Heart left ventricle (tissue), 16 donors: ENCODE measurements around the gene FBXO30. TPM values are rescaled to one million over a fixed set of nuclear protein-coding genes. Genes with fewer than 3 reads are reported as not detected.

Source experiments
- ATAC-seq, 4 donors: fragments of 200-7000 bp; cut with Tn5 transposase; one replicate each; pipeline ENCODE4 v1.9.1; 2020 to 2022; ENCODE audit warnings: moderate library complexity in 4 of 4, mild to moderate bottlenecking in 3 of 4, moderate number of reproducible peaks in 1 of 4
- DNase-seq, 5 donors: peaks; one replicate each; pipeline ENCODE4 v3.0.0-alpha.2; 2020
- H3K27ac ChIP-seq, 12 donors: fragments of 200-600 bp; sonication (generic) in 4 of 12; one replicate each; pipeline versions ENCODE4 v1.5.0 to v1.8.0; 2016 to 2022; ENCODE audit warnings: mild to moderate bottlenecking in 2 of 12
- H3K27me3 ChIP-seq, 9 donors: fragments of 200-600 bp; sonication (generic) in 2 of 9; one replicate each; pipeline versions ENCODE4 v1.5.1 to v1.8.0; 2016 to 2022; ENCODE audit warnings: mild to moderate bottlenecking in 3 of 9
- H3K36me3 ChIP-seq, 9 donors: fragments of 200-600 bp; sonication (generic) in 2 of 9; one replicate each; pipeline versions ENCODE4 v1.5.0 to v1.8.0; 2018 to 2022; ENCODE audit warnings: mild to moderate bottlenecking in 2 of 9
- H3K4me1 ChIP-seq, 12 donors: fragments of 200-600 bp; sonication (generic) in 4 of 12; one replicate each; pipeline versions ENCODE4 v1.5.0 to v1.8.0; 2016 to 2022; ENCODE audit warnings: mild to moderate bottlenecking in 3 of 12
- H3K4me3 ChIP-seq, 12 donors: fragments of 200-600 bp; sonication (generic) in 4 of 12; one replicate each; pipeline versions ENCODE4 v1.5.0 to v1.8.0; 2017 to 2022; ENCODE audit warnings: mild to moderate bottlenecking in 9 of 12, moderate library complexity in 4 of 12
- H3K9me3 ChIP-seq, 12 donors: fragments of 200-600 bp; sonication (generic) in 4 of 12; one replicate each; pipeline versions ENCODE4 v1.5.0 to v1.8.0; 2016 to 2022; ENCODE audit warnings: mild to moderate bottlenecking in 1 of 12
- POLR2A ChIP-seq, 2 donors: fragments of 450-650 bp; IDR thresholded peaks; one replicate each; pipeline ENCODE4 v1.6.1; 2017; ENCODE audit warnings: antibody characterized with exemption in 2 of 2, mild to moderate bottlenecking in 2 of 2, moderate library complexity in 2 of 2
- WGBS, 4 donors: extraction: QIAGEN DNeasy Blood & Tissue Kit in 2 of 4; methylation state at CpG; one replicate each; pipeline versions ENCODE4 v1.1.5 to v1.1.7; 2013 to 2018; 5-methylcytosine and 5-hydroxymethylcytosine counted together
- intact Hi-C, 10 donors: fragments of 100-400 bp; cut with DNase I; formaldehyde crosslinking; loops; one replicate each; pipeline versions ENCODE4 v1.11.1 to v1.14.2; 2022
- polyA plus RNA-seq, 2 donors: library from polyadenylated mRNA; stranded (reverse); fragments of 200-250 nt; gene quantifications; one replicate each; pipeline ENCODE4 v1.2.3, GENCODE V29; 2013
- total RNA-seq, 9 donors: library from RNA; depleted of rRNA in 2 of 9; stranded (reverse); fragments of >200 nt in 2 of 9; fragmentation: NEBNext Ultra II Directional in 3 of 9; extraction: Animal tissue kit (Norgen Biotek cat#: 25700) in 3 of 9; gene quantifications; one replicate each; pipeline versions ENCODE4 v1.1.0 to v1.2.4, GENCODE V29; 2016 to 2023
- TF ChIP-seq, protein P1 (sequence below), 12 donors: fragments of 200-600 bp; sonication (generic) in 4 of 12; IDR thresholded peaks; one replicate each; pipeline versions ENCODE4 v1.5.0 to v1.8.0; 2018 to 2022; ENCODE audit warnings: antibody characterized with exemption in 12 of 12, mild to moderate bottlenecking in 5 of 12
- donor health status: ischemic (EF 13 %, LVEDD 7.1; RV severe dilation, severe dysfunction).
- donor health status: healthy with polysubstance abuse.
- donor health status: DM: no; HTN: yes; CAD: no.
- donor health status: DM: no; HTN: no; CAD: no.
- donor health status: ischemic (EF 25% LVEDD 6.9; RV normal size, moderate dysfunction).
- donor health status: ischemic (EF 25% LVEDD 5.7; RV mildly dilated, moderate dysfunction).
- donor health status: healthy.
- donor health status: DM: yes; HTN: yes; CAD: no.
- donor health status: ischemic (EF 35%, LVEDD 5.7; RV mildly dilated, moderate dysfunction).
- donor health status: nonischemic (EF 11% LVEDD 7.7; RV severe dilation, severe dysfunction).
- donor health status: DM: yes; HTN: yes; CAD: no.
- donor health status: PGD.
- donor health status: ischemic (EF 29% LVEDD 5.4; RV normal size, mild dysfunction).
- donor health status: nonischemic (EF 23%, LVEDD 6.1; RV moderate dilation, normal function).

Gene FBXO30
- total and polyA plus RNA-seq, 11 donors: 7.0 to 17.1 (median 13.7) TPM

DNA sequence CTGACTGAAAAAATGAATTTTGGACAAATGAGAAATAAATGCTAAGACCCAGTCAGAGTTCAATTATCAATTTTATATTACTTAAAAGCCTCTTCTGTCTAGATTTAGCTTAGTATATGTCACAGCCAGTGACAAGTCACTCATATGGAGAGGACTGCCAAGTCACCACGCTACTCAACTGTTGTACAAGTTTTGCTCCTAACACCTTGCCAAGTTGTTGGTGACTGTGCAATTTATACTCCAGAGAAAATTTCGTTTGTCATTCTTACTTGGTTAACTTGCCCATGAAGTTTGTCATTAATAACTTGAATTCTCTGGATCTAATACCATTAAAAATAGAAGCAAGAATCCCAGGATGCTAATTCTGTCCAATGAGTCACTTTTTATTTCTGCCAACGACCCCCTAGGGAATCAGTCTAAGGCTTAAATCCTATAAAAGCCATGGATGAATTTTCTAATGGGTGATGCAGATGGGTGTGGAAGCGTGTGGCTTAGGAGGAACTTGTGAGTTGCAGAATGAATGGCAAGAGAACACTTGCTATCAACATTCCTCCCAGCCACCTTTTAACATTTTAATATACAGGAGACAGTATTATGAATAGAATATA lies 30.4 kb upstream of the FBXO30 start:
- 37 to 50% (median 44%) methylated on average over 4 of the region's 4 CpGs for WGBS, 4 donors
- H3K36me3 ChIP-seq: no peaks in the 10 kb centered on the region
- peak in 3 of 4 donors; percentile 70 to 80 (median 70) for ATAC-seq
- TF ChIP-seq POLR2A (IDR thresholded peaks at IDR 0.05): no peak
- TF ChIP-seq, protein P1, sequence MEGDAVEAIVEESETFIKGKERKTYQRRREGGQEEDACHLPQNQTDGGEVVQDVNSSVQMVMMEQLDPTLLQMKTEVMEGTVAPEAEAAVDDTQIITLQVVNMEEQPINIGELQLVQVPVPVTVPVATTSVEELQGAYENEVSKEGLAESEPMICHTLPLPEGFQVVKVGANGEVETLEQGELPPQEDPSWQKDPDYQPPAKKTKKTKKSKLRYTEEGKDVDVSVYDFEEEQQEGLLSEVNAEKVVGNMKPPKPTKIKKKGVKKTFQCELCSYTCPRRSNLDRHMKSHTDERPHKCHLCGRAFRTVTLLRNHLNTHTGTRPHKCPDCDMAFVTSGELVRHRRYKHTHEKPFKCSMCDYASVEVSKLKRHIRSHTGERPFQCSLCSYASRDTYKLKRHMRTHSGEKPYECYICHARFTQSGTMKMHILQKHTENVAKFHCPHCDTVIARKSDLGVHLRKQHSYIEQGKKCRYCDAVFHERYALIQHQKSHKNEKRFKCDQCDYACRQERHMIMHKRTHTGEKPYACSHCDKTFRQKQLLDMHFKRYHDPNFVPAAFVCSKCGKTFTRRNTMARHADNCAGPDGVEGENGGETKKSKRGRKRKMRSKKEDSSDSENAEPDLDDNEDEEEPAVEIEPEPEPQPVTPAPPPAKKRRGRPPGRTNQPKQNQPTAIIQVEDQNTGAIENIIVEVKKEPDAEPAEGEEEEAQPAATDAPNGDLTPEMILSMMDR (IDR thresholded peaks at IDR 0.05): no peak
- intact Hi-C loops: no loop called here
- no peaks in the 10 kb centered on the region for H3K27me3 ChIP-seq
- peak in 3 of 5 donors; percentile 7 to 36 (median 32) for DNase-seq
- peak overlapping the region in 1 of 12 donors; percentile 20 for H3K27ac ChIP-seq
- peaks cover 0 to 23% (median 4%) of the 10 kb centered on the region in 12 donors for H3K4me1 ChIP-seq
- H3K9me3 ChIP-seq: no peaks in the 10 kb centered on the region
- H3K4me3 ChIP-seq: no peak overlapping the region

DNA sequence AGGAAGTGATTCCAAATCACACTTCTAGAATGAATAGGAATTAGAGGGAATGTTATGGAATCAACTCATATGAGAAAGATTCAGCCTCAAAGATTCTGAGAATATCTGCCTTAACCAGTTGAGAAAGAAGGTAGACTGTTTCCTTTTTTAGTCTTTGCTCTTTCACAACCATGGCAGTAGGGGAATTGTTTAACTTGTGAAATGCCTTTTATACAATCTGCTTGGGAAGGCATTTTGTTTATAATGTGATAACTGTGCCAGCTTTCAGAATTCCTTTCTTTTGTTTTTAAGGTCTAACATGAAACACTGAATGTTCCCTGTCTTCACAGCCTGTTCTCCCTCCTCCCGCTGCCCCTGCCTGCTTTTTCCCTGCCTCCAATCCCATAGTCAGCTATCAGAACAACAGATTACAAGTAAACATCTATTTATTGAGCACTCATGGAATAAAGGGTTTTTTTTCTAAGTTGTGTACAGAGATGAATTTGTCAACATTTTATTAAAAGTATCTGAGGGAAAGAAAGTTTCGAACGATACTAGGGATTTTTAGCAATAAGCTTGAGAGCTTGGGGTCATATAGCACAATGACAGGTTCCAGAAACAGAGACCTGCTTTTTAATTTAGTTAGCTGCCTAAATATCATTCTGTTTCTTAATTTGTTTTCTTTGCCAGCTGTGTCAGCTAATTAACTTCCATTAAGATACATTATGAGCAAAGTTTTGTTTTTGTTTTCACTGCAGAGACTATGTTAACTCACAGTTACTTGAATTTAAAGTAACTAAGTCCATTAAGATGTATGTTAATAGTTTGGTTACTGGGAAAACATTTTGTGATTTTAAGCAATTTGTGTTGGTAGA lies 28.3 kb upstream of the FBXO30 start:
- TF ChIP-seq POLR2A (IDR thresholded peaks at IDR 0.05): no peak
- TF ChIP-seq, protein P1 (IDR thresholded peaks at IDR 0.05): no peak
- Histone ChIP-seq H3K36me3 (no peaks in the 10 kb centered on the region), H3K27me3 (no peaks in the 10 kb centered on the region), H3K27ac (peak overlapping the region in 1 of 12 donors; percentile 79), H3K4me3 (no peak overlapping the region), H3K9me3 (no peaks in the 10 kb centered on the region), H3K4me1 (peaks cover 0 to 15% (median 3%) of the 10 kb centered on the region in 12 donors)
- DNase-seq: no peak
- no peak for ATAC-seq
- intact Hi-C loops: no loop called here
- 93 to 96% (median 94%) methylated on average over 3 of the region's 3 CpGs for WGBS, 4 donors

DNA sequence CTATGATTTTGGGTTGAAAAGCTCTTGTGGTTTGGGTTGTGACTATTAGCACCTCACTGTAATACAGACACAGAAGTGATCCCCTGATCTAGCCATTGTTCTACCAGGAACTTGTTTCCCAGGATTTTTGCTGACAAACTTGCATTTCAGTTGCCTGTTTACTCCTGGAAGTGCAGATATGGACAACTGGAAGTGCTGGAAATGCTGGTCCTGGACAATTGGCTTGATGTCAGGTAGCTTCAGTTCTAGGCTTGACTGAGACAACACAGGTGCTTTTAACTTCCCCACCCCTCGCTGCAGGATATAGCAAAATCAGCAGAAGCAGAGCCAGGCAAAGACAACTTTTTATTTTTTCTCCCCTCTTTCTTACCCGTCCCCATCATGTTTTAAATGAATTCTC lies 27.1 kb upstream of the FBXO30 start:
- H3K4me1 ChIP-seq: peaks cover 0 to 15% (median 3%) of the 10 kb centered on the region in 12 donors
- no peaks in the 10 kb centered on the region for H3K36me3 ChIP-seq
- H3K9me3 ChIP-seq: no peaks in the 10 kb centered on the region
- no peak for TF ChIP-seq POLR2A (IDR thresholded peaks at IDR 0.05)
- TF ChIP-seq, protein P1 (IDR thresholded peaks at IDR 0.05): no peak
- no peak for DNase-seq
- ATAC-seq: no peak
- WGBS, 4 donors: 93 to 98% (median 97%) methylated on average over 2 of the region's 2 CpGs
- intact Hi-C loops: no loop called here
- peak overlapping the region in 1 of 12 donors; percentile 79 for H3K27ac ChIP-seq
- no peaks in the 10 kb centered on the region for H3K27me3 ChIP-seq
- no peak overlapping the region for H3K4me3 ChIP-seq

DNA sequence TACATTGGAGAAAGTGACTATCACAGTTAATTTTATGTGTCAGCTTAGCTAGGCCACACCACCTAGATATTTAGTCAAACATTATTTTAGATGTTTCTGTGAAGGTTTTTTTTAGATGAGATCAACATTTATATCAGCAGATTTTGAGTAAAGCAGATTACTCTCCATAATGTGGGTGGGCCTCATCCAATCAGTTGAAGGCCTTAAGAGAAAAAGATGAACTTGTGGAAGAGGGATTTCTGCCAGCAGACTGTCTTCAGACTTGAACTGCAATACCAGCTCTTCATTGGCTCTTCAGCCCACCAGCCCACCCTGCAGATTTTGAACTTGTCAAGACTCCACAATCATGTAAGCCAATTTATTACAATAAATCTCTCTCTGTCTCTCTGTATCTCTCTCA lies 25.1 kb upstream of the FBXO30 start:
- Histone ChIP-seq H3K4me3 (no peak overlapping the region), H3K27me3 (no peaks in the 10 kb centered on the region), H3K27ac (no peak overlapping the region), H3K9me3 (no peaks in the 10 kb centered on the region), H3K36me3 (no peaks in the 10 kb centered on the region), H3K4me1 (peaks cover 0 to 8% (median 0%) of the 10 kb centered on the region in 12 donors)
- ATAC-seq: no peak
- no peak for DNase-seq
- intact Hi-C loops: no loop called here
- TF ChIP-seq, protein P1 (IDR thresholded peaks at IDR 0.05): no peak
- no peak for TF ChIP-seq POLR2A (IDR thresholded peaks at IDR 0.05)
